GM12891 (cell line): ENCODE data around the gene AGMO.

Source experiments
- DNase-seq: peaks from one replicate; pipeline ENCODE4 v3.0.0; 2011; ENCODE audit warnings: low spot score; ENCODE audit not compliant: insufficient read length
- FAIRE-seq: peaks from 2 replicates; lab custom pipeline; 2011; peaks lifted over from hg19 to GRCh38; lab: Jason Lieb, UNC
- PAX5 ChIP-seq: IDR thresholded peaks from 2 replicates; pipeline ENCODE4 v1.6.1; 2011; ENCODE audit warnings: low read length, moderate library complexity, mild to moderate bottlenecking; ENCODE audit not compliant: insufficient read depth, severe bottlenecking
- POLR2A ChIP-seq: IDR thresholded peaks from 2 replicates; pipeline ENCODE4 v1.6.1; 2011; ENCODE audit warnings: low read depth, low read length, control low read depth
- POLR2AphosphoS5 ChIP-seq: IDR thresholded peaks from 2 replicates; pipeline ENCODE4 v1.6.1; 2011; ENCODE audit warnings: low read depth, low read length, control low read depth
- POU2F2 ChIP-seq: IDR thresholded peaks from 2 replicates; pipeline ENCODE4 v1.6.1; 2011; ENCODE audit warnings: low read depth, mild to moderate bottlenecking, control low read depth, low read length, moderate library complexity
- SPI1 ChIP-seq: IDR thresholded peaks from 2 replicates; pipeline ENCODE4 v1.6.1; 2011; ENCODE audit warnings: low read depth, low read length, control low read depth
- TAF1 ChIP-seq: IDR thresholded peaks from 2 replicates; pipeline ENCODE4 v1.6.1; 2011; ENCODE audit warnings: low read depth, low read length, control low read depth

Gene AGMO

GRCh38 chr7:15489861-15490260 is 72.0 kb downstream of the AGMO start:
- no peak for FAIRE-seq

GRCh38 chr7:15489383-15489782 is 72.4 kb downstream of the AGMO start:
- TF ChIP-seq TAF1 (no peak), SPI1 (no peak)
- DNase-seq = no peak
- FAIRE-seq = no peak

More at GRCh38 chr7:15489861-15490260, 72.0 kb downstream of the AGMO start:
- DNase-seq = no peak
- TF ChIP-seq PAX5 (no peak), POLR2AphosphoS5 (no peak), SPI1 (no peak), POLR2A (no peak), POU2F2 (no peak), TAF1 (no peak)

- TF ChIP-seq POU2F2 = no peak
- TF ChIP-seq POLR2A = no peak
- no peak for TF ChIP-seq POLR2AphosphoS5
- TF ChIP-seq TAF1 = no peak
- TF ChIP-seq PAX5 = no peak
- no peak for TF ChIP-seq SPI1
- DNase-seq (no peak), FAIRE-seq (no peak)
Measured at GRCh38 chr7:15488401-15488800, 73.4 kb downstream of the AGMO start.

GRCh38 chr7:15487896-15488295 is 73.9 kb downstream of the AGMO start:
- TF ChIP-seq SPI1 (no peak), POLR2AphosphoS5 (no peak), POLR2A (no peak), PAX5 (no peak), POU2F2 (no peak), TAF1 (no peak)
- no peak for FAIRE-seq
- no peak for DNase-seq

GRCh38 chr7:15485998-15486397 is 75.8 kb downstream of the AGMO start:
- FAIRE-seq = no peak
- no peak for DNase-seq
- TF ChIP-seq TAF1 = no peak
- no peak for TF ChIP-seq POU2F2
- TF ChIP-seq POLR2A = no peak
- no peak for TF ChIP-seq PAX5

GRCh38 chr7:15485431-15485830 is 76.4 kb downstream of the AGMO start:
- TF ChIP-seq TAF1 = no peak
- no peak for TF ChIP-seq POLR2AphosphoS5
- no peak for TF ChIP-seq SPI1
- no peak for TF ChIP-seq POU2F2
- no peak for TF ChIP-seq PAX5
- no peak for TF ChIP-seq POLR2A
- FAIRE-seq (no peak), DNase-seq (no peak)

GRCh38 chr7:15481132-15481531 is 80.7 kb downstream of the AGMO start:
- FAIRE-seq (no peak), DNase-seq (no peak)
- no peak for TF ChIP-seq POU2F2
- no peak for TF ChIP-seq SPI1
- TF ChIP-seq POLR2AphosphoS5 = no peak
- TF ChIP-seq PAX5 = no peak
- TF ChIP-seq TAF1 = no peak
- TF ChIP-seq POLR2A = no peak

- no peak for TF ChIP-seq PAX5
- TF ChIP-seq POLR2A = no peak
- TF ChIP-seq TAF1 = no peak
- no peak for TF ChIP-seq SPI1
- TF ChIP-seq POU2F2 = no peak
- no peak for TF ChIP-seq POLR2AphosphoS5
- DNase-seq (no peak), FAIRE-seq (no peak)
Measured at GRCh38 chr7:15478401-15478800, 83.4 kb downstream of the AGMO start.

- DNase-seq (no peak), FAIRE-seq (no peak)
- TF ChIP-seq PAX5 (no peak), TAF1 (no peak), SPI1 (no peak), POLR2A (no peak), POU2F2 (no peak), POLR2AphosphoS5 (no peak)
Measured at GRCh38 chr7:15476531-15476918, 85.3 kb downstream of the AGMO start.

- DNase-seq = no peak
- FAIRE-seq = no peak
Measured at GRCh38 chr7:15475808-15476530, 85.8 kb downstream of the AGMO start.

More at GRCh38 chr7:15475808-15476530, 85.8 kb downstream of the AGMO start:
- TF ChIP-seq TAF1 (no peak), POU2F2 (no peak), POLR2AphosphoS5 (no peak), SPI1 (no peak), POLR2A (no peak), PAX5 (no peak)
